Esophagus muscularis mucosa (tissue), 4 donors: Measurements from ENCODE around the gene GLCE. TPM values are rescaled to one million over a fixed set of nuclear protein-coding genes. Genes with fewer than 3 reads are reported as not detected.
"Not testable (repeated sequence)": the region's sequence is repeated elsewhere in the genome, so short reads cannot be mapped to it uniquely, and the experiment has no call there.

Experiments used
- DNase-seq: peaks from one replicate; pipeline ENCODE4 v3.0.0-alpha.2; 2017; ENCODE audit errors: extremely low spot score
- H3K27ac ChIP-seq, 4 donors: fragments of 200-600 bp; sonication (generic); replicated peaks in 1 of 4; 1 replicate in 3 of 4; 2 replicates in 1 of 4; pipeline ENCODE4 v1.5.1; 2016 to 2019; ENCODE audit warnings: mild to moderate bottlenecking in 1 of 4
- H3K27me3 ChIP-seq, 4 donors: fragments of 200-600 bp; sonication (generic); one replicate each; pipeline versions ENCODE4 v1.5.1 to v1.6.0; 2016 to 2019
- H3K36me3 ChIP-seq, 4 donors: fragments of 200-600 bp; sonication (generic); one replicate each; pipeline ENCODE4 v1.5.1; 2016 to 2019
- H3K4me1 ChIP-seq, 4 donors: fragments of 200-600 bp; sonication (generic); one replicate each; pipeline ENCODE4 v1.5.1; 2016 to 2019
- H3K4me3 ChIP-seq, 4 donors: fragments of 200-600 bp; sonication (generic); 1 replicate in 2 of 4; 2 replicates in 2 of 4; pipeline ENCODE4 v1.5.1; 2016 to 2019; ENCODE audit warnings: mild to moderate bottlenecking in 4 of 4, moderate library complexity in 1 of 4
- H3K9me3 ChIP-seq, 4 donors: fragments of 200-600 bp; sonication (generic); 1 replicate in 3 of 4; 2 replicates in 1 of 4; pipeline ENCODE4 v1.5.1; 2016 to 2019
- CTCF ChIP-seq, 3 experiments: fragments of 200-600 bp in 2 of 3; fragments of 450-650 bp in 1 of 3; sonication (generic) in 2 of 3; IDR thresholded peaks; one replicate each; pipeline ENCODE4 v1.5.1; 2017 to 2019; ENCODE audit warnings: antibody characterized with exemption in 3 of 3, mild to moderate bottlenecking in 2 of 3, moderate library complexity in 1 of 3
- EP300 ChIP-seq: sonication (generic); formaldehyde crosslinking; IDR thresholded peaks from one replicate; pipeline ENCODE4 v1.6.1; 2017; ENCODE audit warnings: antibody characterized with exemption
- POLR2A ChIP-seq: fragments of 450-650 bp; IDR thresholded peaks from one replicate; pipeline ENCODE4 v1.6.1; 2017; ENCODE audit warnings: antibody characterized with exemption, moderate library complexity, mild to moderate bottlenecking, low read depth
- POLR2AphosphoS5 ChIP-seq, 2 donors: sonication (generic); formaldehyde crosslinking; IDR thresholded peaks; one replicate each; pipeline ENCODE4 v1.6.1; 2017; ENCODE audit warnings: antibody characterized with exemption in 2 of 2
- WGBS: methylation state at CpG from one replicate; pipeline ENCODE4 v1.1.5; 2018; 5-methylcytosine and 5-hydroxymethylcytosine counted together
- intact Hi-C: fragments of 100-400 bp; cut with DNase I; formaldehyde crosslinking; loops from one replicate; pipeline ENCODE4 v1.15.1; 2023
- total RNA-seq, 4 donors: library from RNA; depleted of rRNA; stranded (reverse); fragments of >200 nt; gene quantifications; one replicate each; pipeline versions ENCODE4 v1.1.0 to v1.2.1, GENCODE V29; 2016

Gene GLCE
- total RNA-seq, 4 donors from 2014 or later: 9.6 to 13.2 (median 9.8) TPM

GRCh38 chr15:69161878-69162213, 1.4 kb downstream of the GLCE start:
- H3K9me3 ChIP-seq: no peaks in the 10 kb centered on the region
- peak overlapping the region; percentile 75 to 97 (median 92) for H3K4me3 ChIP-seq
- no peaks in the 10 kb centered on the region for H3K27me3 ChIP-seq
- TF ChIP-seq POLR2A: no peak
- TF ChIP-seq POLR2AphosphoS5 (IDR thresholded peaks at IDR 0.05): no peak
- TF ChIP-seq CTCF (IDR thresholded peaks at IDR 0.05): peak in 1 of 3 experiments; percentile 0
- peaks cover 0 to 15% (median 12%) of the 10 kb centered on the region in 4 donors for H3K4me1 ChIP-seq
- H3K36me3 ChIP-seq: no peaks in the 10 kb centered on the region
- H3K27ac ChIP-seq: no peak overlapping the region
- 24% methylated on average over 5 of the region's 5 CpGs for WGBS
- no peak for DNase-seq
- intact Hi-C loops: loop anchor here (2.0 kb wide), 2 partner anchors 103 to 233 kb away; no protein-coding TSS in a partner anchor

DNA sequence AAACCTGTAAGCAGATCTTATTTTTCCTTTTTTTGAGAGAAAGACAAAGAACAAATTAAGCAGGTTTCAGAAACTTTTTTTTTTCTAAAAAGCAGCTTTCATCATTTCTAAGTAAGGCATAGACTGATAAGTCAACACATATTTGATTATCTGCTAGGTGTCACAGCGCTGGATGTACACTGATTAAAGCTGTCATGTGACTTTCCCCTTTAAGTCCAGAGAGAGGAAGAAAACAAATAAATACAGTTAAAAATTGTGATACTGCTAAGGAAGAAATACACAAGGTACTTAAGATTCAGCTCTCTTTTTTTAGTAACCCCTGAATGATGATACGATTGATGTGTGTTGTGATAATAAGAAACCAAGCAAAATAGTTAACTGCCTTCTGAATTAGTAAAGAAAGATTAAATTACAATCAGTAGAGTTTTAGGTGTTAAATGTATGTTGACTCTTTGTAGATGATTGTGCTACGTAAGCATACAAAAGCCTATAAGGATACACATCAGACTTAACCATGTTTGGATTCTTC, 2.8 kb downstream of the GLCE start:
- Histone ChIP-seq H3K27me3 (no peaks in the 10 kb centered on the region), H3K9me3 (no peaks in the 10 kb centered on the region), H3K36me3 (no peaks in the 10 kb centered on the region), H3K27ac (no peak overlapping the region), H3K4me3 (no peak overlapping the region), H3K4me1 (peaks cover 0 to 15% (median 12%) of the 10 kb centered on the region in 4 donors)
- 88% methylated on average over 3 of the region's 3 CpGs for WGBS
- TF ChIP-seq CTCF (IDR thresholded peaks at IDR 0.05) (no peak), POLR2AphosphoS5 (IDR thresholded peaks at IDR 0.05) (no peak), EP300 (no peak), POLR2A (no peak)
- intact Hi-C loops: no loop called here
- DNase-seq: no peak

GRCh38 chr15:69164807-69165636, 4.6 kb downstream of the GLCE start:
- Histone ChIP-seq H3K27me3 (no peaks in the 10 kb centered on the region), H3K36me3 (no peaks in the 10 kb centered on the region), H3K27ac (no peak overlapping the region), H3K4me1 (peaks cover 0 to 11% (median 10%) of the 10 kb centered on the region in 4 donors), H3K9me3 (no peaks in the 10 kb centered on the region), H3K4me3 (no peak overlapping the region)
- TF ChIP-seq POLR2AphosphoS5 (IDR thresholded peaks at IDR 0.05): no peak
- TF ChIP-seq EP300: no peak
- DNase-seq: no peak
- 88% methylated on average over 3 of the region's 3 CpGs for WGBS
- intact Hi-C loops: no loop called here

DNA sequence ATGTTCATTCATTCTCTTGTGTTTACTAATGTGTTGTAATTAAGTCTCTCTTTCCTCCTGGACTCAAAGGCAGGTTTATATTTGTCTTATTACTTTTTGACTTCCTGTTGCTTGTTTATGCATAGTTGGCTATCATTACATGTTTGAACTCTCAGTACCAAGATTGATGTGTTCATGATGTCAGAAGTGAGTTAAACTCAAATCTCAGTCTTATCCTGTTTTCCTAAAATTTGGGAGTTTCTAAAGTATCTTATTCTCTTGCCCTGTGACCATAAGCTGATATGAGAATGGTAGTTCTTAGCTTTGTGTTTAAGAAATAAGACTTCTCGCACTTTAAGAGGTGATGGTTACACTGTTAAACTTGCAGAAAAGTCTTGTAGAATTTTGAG, 5.2 kb downstream of the GLCE start:
- no peak for TF ChIP-seq POLR2AphosphoS5 (IDR thresholded peaks at IDR 0.05)
- TF ChIP-seq EP300: no peak
- no peak for TF ChIP-seq POLR2A
- TF ChIP-seq CTCF (IDR thresholded peaks at IDR 0.05): no peak
- Histone ChIP-seq H3K9me3 (no peaks in the 10 kb centered on the region), H3K36me3 (no peaks in the 10 kb centered on the region), H3K27ac (no peak overlapping the region), H3K4me1 (peaks cover 0 to 11% (median 9%) of the 10 kb centered on the region in 4 donors), H3K27me3 (no peaks in the 10 kb centered on the region), H3K4me3 (no peak overlapping the region)
- intact Hi-C loops: no loop called here
- WGBS: 94% methylated on average over 1 of the region's 1 CpG
- no peak for DNase-seq

DNA sequence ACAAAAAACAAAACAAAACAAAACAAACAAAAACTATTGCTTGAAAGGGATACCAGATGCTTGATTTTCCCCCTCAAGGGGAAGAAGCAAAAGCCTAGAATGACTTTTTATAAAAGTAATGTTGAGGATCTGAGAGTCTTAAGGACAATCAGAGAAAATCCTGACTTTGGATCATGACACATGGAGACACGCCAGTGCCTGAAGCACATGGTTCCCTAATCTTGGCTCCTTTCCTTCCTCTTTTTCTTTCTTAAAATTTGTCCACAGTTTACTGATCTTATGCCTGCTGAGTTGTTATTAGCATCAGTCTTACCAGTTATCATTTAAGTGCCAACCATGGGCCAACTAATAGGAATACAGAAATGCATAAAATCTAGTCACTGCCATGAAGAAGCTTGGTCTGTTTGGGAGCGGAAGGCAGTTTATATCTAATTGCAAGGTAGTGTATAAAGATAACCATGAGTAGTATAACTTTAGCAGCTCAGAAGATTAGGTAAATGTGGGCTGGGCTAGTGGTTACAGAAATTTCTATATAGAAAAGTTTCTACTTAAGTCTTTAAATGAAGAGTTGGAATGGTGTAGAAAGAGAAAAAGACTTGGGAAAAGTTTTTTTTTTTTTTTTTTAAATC, 6.9 kb downstream of the GLCE start:
- 86% methylated on average over 2 of the region's 2 CpGs for WGBS

DNA sequence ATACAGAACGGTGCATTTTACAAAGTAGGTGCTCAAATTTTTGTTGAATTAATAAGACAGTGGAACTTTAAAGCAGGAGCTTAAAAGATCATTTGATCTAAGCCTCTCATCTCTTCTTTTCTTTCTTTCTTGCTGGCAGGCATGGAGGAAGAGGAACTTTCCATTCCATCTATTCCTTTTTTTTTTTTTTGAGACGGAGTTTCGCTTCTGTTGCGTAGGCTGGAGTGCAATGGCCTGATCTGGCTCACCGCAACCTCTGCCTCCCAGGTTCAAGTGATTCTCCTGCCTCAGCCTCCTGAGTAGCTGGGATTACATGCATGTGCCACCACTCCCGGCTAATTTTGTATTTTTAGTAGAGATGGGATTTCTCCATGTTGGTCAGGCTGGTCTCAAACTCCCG, 7.9 kb downstream of the GLCE start:
- H3K4me1 ChIP-seq, H3K36me3 ChIP-seq, H3K27me3 ChIP-seq, H3K4me3 ChIP-seq, H3K9me3 ChIP-seq, intact Hi-C loops, H3K27ac ChIP-seq, DNase-seq: not testable (repeated sequence)
- 85% methylated on average over 7 of the region's 7 CpGs for WGBS

More for the DNA sequence above, 6.9 kb downstream of the GLCE start:
- Histone ChIP-seq H3K9me3 (no peaks in the 10 kb centered on the region), H3K4me3 (no peak overlapping the region), H3K27me3 (no peaks in the 10 kb centered on the region), H3K36me3 (no peaks in the 10 kb centered on the region), H3K27ac (no peak overlapping the region), H3K4me1 (peaks cover 0 to 2% (median under 1%) of the 10 kb centered on the region in 4 donors)
- intact Hi-C loops: no loop called here
- TF ChIP-seq CTCF (IDR thresholded peaks at IDR 0.05): no peak
- no peak for TF ChIP-seq POLR2A
- no peak for DNase-seq

DNA sequence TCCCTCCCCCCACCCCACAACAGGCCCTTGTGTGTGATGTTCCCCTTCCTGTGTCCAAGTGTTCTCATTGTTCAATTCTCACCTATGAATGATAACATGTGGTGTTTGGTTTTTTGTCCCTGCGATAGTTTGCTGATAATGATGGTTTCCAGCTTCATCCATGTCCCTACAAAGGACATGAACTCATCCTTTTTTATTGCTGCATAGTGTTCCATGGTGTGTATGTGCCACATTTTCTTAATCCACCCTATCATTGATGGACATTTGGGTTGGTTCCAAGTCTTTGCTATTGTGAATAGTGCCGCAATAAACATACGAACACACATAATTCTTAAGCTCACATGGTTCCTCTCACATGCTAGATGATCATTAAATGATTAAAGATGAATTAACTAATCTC, 9.1 kb downstream of the GLCE start:
- H3K9me3 ChIP-seq, H3K27ac ChIP-seq, H3K4me3 ChIP-seq, intact Hi-C loops, H3K27me3 ChIP-seq, H3K36me3 ChIP-seq, DNase-seq, H3K4me1 ChIP-seq: not testable (repeated sequence)
- whole genome bisulfite sequencing: 97% methylated on average over 3 of the region's 3 CpGs
